ENCODE measurements around the gene CEACAM16.

The CEACAM16 gene

DNA sequence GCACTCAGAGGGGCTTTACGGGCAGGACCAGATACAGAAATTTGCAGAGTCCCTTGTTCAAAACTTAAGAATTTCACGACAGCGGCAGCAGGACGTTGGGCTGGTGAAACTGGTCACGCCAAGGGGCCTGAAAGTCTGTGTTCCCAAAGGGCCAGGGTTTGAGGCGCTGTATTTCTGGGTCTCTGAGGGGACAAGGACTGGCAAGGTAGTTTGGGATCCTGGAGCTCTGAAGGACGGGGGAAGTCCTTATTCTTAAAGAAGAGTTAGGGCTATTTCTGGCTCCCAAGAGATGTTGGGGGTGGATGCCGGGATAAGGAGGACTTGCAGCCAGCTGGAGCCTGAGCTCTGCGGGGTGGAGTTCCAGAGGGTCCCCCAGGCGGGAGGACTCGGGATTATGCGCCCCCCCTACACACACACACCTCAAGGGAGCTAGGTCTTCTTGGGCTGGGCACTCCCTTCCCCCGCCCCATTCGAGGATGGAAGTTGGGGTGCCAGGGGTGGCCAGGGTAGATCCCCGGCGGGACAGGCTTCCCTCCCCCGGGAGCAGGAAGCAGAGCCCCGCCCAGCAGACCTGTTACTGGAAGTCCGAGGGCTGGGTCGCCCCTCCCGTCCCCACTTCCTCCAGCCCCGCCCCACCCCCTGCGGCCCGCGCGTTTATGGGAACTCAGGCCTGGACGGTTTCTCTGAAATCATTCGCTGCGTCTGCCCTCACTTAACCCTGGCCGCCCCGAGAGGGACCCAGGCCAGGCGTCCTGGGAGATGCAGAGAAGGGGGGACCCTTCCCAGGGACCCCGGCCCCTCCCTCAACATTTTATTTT is 55.2 kb downstream of the CEACAM16 start:
- peaks cover 5% of the 10 kb centered on the region for H3K36me3 Mint-ChIP-seq (ENCODE audit: low read depth)
- TF ChIP-seq, protein P1, sequence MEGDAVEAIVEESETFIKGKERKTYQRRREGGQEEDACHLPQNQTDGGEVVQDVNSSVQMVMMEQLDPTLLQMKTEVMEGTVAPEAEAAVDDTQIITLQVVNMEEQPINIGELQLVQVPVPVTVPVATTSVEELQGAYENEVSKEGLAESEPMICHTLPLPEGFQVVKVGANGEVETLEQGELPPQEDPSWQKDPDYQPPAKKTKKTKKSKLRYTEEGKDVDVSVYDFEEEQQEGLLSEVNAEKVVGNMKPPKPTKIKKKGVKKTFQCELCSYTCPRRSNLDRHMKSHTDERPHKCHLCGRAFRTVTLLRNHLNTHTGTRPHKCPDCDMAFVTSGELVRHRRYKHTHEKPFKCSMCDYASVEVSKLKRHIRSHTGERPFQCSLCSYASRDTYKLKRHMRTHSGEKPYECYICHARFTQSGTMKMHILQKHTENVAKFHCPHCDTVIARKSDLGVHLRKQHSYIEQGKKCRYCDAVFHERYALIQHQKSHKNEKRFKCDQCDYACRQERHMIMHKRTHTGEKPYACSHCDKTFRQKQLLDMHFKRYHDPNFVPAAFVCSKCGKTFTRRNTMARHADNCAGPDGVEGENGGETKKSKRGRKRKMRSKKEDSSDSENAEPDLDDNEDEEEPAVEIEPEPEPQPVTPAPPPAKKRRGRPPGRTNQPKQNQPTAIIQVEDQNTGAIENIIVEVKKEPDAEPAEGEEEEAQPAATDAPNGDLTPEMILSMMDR (IDR thresholded peaks at IDR 0.05; ENCODE audit: unreplicated experiment in 3 of 3): no peak
- H3K4me1 Mint-ChIP-seq: peaks cover 55% of the 10 kb centered on the region
- H3K4me3 Mint-ChIP-seq: peak overlapping the region; percentile 77 to 85 (median 81)
- H3K27ac Mint-ChIP-seq: peak overlapping the region; percentile 83 to 89 (median 86)
- no peaks in the 10 kb centered on the region for H3K9me3 Mint-ChIP-seq
- peaks cover 25% of the 10 kb centered on the region for H3K27me3 Mint-ChIP-seq (ENCODE audit: low read depth)

DNA sequence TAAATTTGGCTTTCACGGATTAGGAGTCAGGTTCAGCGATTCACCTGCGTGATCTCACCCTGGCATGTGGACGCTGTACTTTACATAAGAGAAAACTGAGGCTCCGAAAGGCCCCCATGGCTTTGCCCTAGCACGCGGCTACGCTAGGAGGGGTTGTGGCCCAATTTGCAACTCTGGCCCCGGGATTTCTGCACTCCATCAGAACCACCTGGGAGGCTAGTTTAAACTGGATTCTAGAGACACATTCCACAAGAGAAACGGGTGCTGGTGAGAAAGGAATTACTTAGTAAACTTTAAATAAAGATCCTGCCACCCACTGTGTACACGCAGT is 55.8 kb downstream of the CEACAM16 start:
- peaks cover 6% of the 10 kb centered on the region for H3K36me3 Mint-ChIP-seq (ENCODE audit: low read depth)
- H3K9me3 Mint-ChIP-seq: no peaks in the 10 kb centered on the region
- H3K27me3 Mint-ChIP-seq (ENCODE audit: low read depth): peaks cover 25% of the 10 kb centered on the region
- peaks cover 49% of the 10 kb centered on the region for H3K4me1 Mint-ChIP-seq
- peak overlapping the region; percentile 58 to 77 (median 59) for H3K27ac Mint-ChIP-seq
- TF ChIP-seq, protein P1 (IDR thresholded peaks at IDR 0.05; ENCODE audit: unreplicated experiment in 3 of 3): no peak
- H3K4me3 Mint-ChIP-seq: peak overlapping the region; percentile 77 to 81 (median 80)

DNA sequence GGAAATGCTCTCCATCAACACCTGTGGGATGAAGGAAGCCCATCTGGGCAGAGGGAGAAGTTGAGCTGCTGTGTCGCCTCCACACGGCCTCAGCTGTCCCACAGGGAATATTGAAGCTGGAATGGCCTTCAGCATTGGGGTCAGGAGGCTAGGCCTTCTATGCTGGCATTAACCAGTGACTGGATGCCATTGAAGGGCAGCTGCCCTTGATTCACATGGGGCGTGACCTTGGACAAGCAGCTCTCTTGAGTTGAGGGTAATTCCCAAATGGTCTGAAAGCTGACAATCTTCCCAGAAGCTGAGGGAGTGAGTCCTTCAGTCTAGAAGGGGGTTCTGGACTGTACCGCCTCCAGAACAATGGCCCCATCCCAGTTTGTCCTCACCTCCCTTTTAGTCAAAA is 56.3 kb downstream of the CEACAM16 start:
- peaks cover 45% of the 10 kb centered on the region for H3K4me1 Mint-ChIP-seq
- peak overlapping the region; percentile 77 to 81 (median 80) for H3K4me3 Mint-ChIP-seq
- H3K36me3 Mint-ChIP-seq (ENCODE audit: low read depth): peaks cover 10% of the 10 kb centered on the region
- no peaks in the 10 kb centered on the region for H3K9me3 Mint-ChIP-seq
- peaks cover 25% of the 10 kb centered on the region for H3K27me3 Mint-ChIP-seq (ENCODE audit: low read depth)
- TF ChIP-seq, protein P1 (IDR thresholded peaks at IDR 0.05; ENCODE audit: unreplicated experiment in 3 of 3): no peak
- peak overlapping the region; percentile 58 to 77 (median 59) for H3K27ac Mint-ChIP-seq

DNA sequence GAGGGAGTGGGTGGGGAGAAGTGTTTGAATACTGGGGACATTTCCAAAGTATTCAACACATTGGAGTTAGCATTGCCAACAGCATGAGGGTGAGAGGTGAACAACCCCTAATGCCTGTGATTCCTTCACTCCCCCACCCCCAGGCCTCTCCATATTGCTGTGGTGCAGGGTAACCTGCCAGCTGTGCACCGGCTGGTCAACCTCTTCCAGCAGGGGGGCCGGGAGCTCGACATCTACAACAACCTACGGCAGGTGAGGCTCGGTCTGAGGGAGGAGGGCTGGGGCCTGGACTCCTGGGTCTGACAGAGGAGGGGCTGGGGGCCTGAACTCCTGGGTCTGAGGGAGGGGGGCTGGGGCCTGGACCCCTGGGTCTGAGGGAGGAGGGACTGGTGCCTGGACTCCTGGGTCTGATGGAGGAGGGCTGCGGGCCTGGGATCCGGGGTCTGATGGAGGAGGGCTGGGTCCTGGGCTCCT is 57.2 kb downstream of the CEACAM16 start:
- Mint-ChIP-seq H3K27me3 (ENCODE audit: low read depth) (peaks cover 25% of the 10 kb centered on the region), H3K9me3 (no peaks in the 10 kb centered on the region), H3K27ac (no peak overlapping the region), H3K36me3 (ENCODE audit: low read depth) (peaks cover 10% of the 10 kb centered on the region), H3K4me3 (peak overlapping the region; percentile 59 to 61 (median 60)), H3K4me1 (peaks cover 45% of the 10 kb centered on the region)
- TF ChIP-seq, protein P1 (IDR thresholded peaks at IDR 0.05; ENCODE audit: unreplicated experiment in 3 of 3): no peak

DNA sequence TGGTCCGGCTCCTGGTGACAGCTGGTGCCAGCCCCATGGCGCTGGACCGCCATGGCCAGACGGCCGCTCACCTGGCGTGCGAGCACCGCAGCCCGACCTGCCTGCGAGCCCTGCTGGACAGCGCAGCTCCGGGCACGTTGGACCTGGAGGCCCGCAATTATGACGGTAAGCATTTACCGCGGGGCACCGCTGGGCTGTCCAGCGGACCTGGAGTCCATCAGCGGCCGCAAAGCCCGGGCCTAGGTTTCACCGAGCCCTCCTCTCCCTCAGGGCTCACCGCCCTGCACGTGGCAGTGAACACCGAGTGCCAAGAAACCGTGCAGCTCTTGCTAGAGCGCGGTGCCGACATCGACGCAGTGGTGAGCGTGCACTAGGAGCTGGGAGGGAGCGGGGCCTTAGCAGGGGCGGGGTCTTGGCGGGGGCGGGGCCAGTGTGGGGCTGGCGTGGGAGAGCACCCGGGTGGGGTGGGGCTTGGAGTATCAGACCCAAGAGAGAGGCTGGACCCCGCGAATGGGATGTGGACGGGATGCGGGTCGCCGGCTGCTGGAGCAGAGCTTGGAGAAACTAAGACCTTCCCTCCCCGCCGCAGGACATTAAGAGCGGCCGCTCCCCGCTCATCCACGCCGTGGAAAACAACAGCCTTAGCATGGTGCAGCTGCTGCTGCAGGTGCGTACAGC is 58.2 kb downstream of the CEACAM16 start:
- Mint-ChIP-seq H3K4me3 (peak overlapping the region; percentile 82 to 86 (median 85)), H3K27ac (peak overlapping the region; percentile 70 to 79 (median 76)), H3K4me1 (peaks cover 43% of the 10 kb centered on the region), H3K27me3 (ENCODE audit: low read depth) (peaks cover 24% of the 10 kb centered on the region), H3K36me3 (ENCODE audit: low read depth) (peaks cover 10% of the 10 kb centered on the region), H3K9me3 (no peaks in the 10 kb centered on the region)
- TF ChIP-seq, protein P1 (IDR thresholded peaks at IDR 0.05; ENCODE audit: unreplicated experiment in 3 of 3): no peak
